Calu3 (cell line): Measurements from ENCODE around the gene CDKN2B-AS1. TPM values are rescaled to one million over a fixed set of nuclear protein-coding genes. Genes with fewer than 3 reads are reported as not detected.

Experiments used
- BruUV-seq: library from RNA; stranded (reverse); fragments of 400-500 nt; replicated peaks from 2 replicates; lab custom pipeline; 2021; lab: Mats Ljungman, UMichigan
- CTCF ChIA-PET: fragments of 300-600 bp; sonication (Branson Sonifier 250); formaldehyde crosslinking; loops from one replicate; lab custom pipeline; 2022; ENCODE audit warnings: antibody characterized with exemption; lab: Charles Lee
- DNase-seq: peaks from one replicate; pipeline ENCODE4 v3.0.0; 2022
- H3K27ac Mint-ChIP-seq: one replicate; pipeline ENCODE4 v1.8.0; 2022; ENCODE audit warnings: mixed read lengths; ENCODE audit not compliant: unreplicated experiment
- H3K27me3 Mint-ChIP-seq: one replicate; pipeline ENCODE4 v1.8.0; 2022; ENCODE audit warnings: mixed read lengths; ENCODE audit not compliant: unreplicated experiment
- H3K36me3 Mint-ChIP-seq: one replicate; pipeline ENCODE4 v1.8.0; 2022; ENCODE audit warnings: mild to moderate bottlenecking, moderate library complexity, mixed read lengths; ENCODE audit not compliant: insufficient read depth, unreplicated experiment
- H3K4me1 Mint-ChIP-seq: one replicate; pipeline ENCODE4 v1.8.0; 2022; ENCODE audit warnings: mild to moderate bottlenecking, low read depth, mixed read lengths; ENCODE audit not compliant: unreplicated experiment
- H3K4me3 Mint-ChIP-seq: one replicate; pipeline ENCODE4 v1.8.0; 2022; ENCODE audit warnings: mild to moderate bottlenecking, low read depth, moderate library complexity, mixed read lengths; ENCODE audit not compliant: unreplicated experiment
- H3K9me3 Mint-ChIP-seq: one replicate; pipeline ENCODE4 v1.8.0; 2022; ENCODE audit warnings: low read depth, mixed read lengths; ENCODE audit not compliant: unreplicated experiment
- CTCF ChIP-seq: fragments of 200-600 bp; IDR thresholded peaks from one replicate; pipeline ENCODE4 v1.8.0; 2022; ENCODE audit warnings: antibody characterized with exemption; ENCODE audit not compliant: unreplicated experiment
- intact Hi-C: fragments of 100-400 bp; cut with micrococcal nuclease; formaldehyde crosslinking; loops from one replicate; pipeline ENCODE4 v1.10.0; 2022; ENCODE audit not compliant: unreplicated experiment
- total RNA-seq: library from RNA; stranded (reverse); gene quantifications from 2 replicates; pipeline ENCODE4 v1.2.3, GENCODE V29; 2022

CDKN2B-AS1 gene
- total RNA-seq, 1 experiment from 2014 or later: 8.9 TPM

GRCh38 chr9:22129633-22130032 lies 135.0 kb downstream of the CDKN2B-AS1 start:
- H3K9me3 Mint-ChIP-seq: no peaks in the 10 kb centered on the region
- TF ChIP-seq CTCF: no peak
- peaks cover 29% of the 10 kb centered on the region for H3K4me1 Mint-ChIP-seq
- intact Hi-C loops: loop anchor here (2.0 kb wide), 1 partner anchor 13 kb away; no protein-coding TSS in a partner anchor
- DNase-seq: no peak
- no peak overlapping the region for H3K27ac Mint-ChIP-seq
- no peaks in the 10 kb centered on the region for H3K27me3 Mint-ChIP-seq
- BruUV-seq: no TSS peak
- H3K4me3 Mint-ChIP-seq: no peak overlapping the region
- no peaks in the 10 kb centered on the region for H3K36me3 Mint-ChIP-seq
- CTCF ChIA-PET: interaction anchor here (0.7 kb wide), 1 partner anchor 12 kb away, joined by 3 read pairs; no protein-coding TSS in a partner anchor

- H3K27ac Mint-ChIP-seq: no peak overlapping the region
- H3K4me1 Mint-ChIP-seq: peaks cover 22% of the 10 kb centered on the region
- CTCF ChIA-PET: interaction anchor here (1.2 kb wide), 1 partner anchor 10 kb away, joined by 3 read pairs; no protein-coding TSS in a partner anchor
- BruUV-seq: no TSS peak
- H3K9me3 Mint-ChIP-seq: no peaks in the 10 kb centered on the region
- no peak for DNase-seq
- H3K36me3 Mint-ChIP-seq: no peaks in the 10 kb centered on the region
- intact Hi-C loops: no loop called here
- no peak overlapping the region for H3K4me3 Mint-ChIP-seq
- TF ChIP-seq CTCF: no peak
- H3K27me3 Mint-ChIP-seq: no peaks in the 10 kb centered on the region
These were observed 137.2 kb downstream of the CDKN2B-AS1 start for GRCh38 chr9:22131817-22132216.

GRCh38 chr9:22134390-22134789 lies 139.8 kb downstream of the CDKN2B-AS1 start:
- intact Hi-C loops: no loop called here
- DNase-seq: no peak

GRCh38 chr9:22136461-22137096 lies 142.0 kb downstream of the CDKN2B-AS1 start:
- peaks cover 3% of the 10 kb centered on the region for H3K9me3 Mint-ChIP-seq
- CTCF ChIA-PET: no interaction called here

More at GRCh38 chr9:22134390-22134789, 139.8 kb downstream of the CDKN2B-AS1 start:
- H3K27ac Mint-ChIP-seq: no peak overlapping the region
- H3K27me3 Mint-ChIP-seq: no peaks in the 10 kb centered on the region
- H3K36me3 Mint-ChIP-seq: no peaks in the 10 kb centered on the region
- H3K9me3 Mint-ChIP-seq: peaks cover 3% of the 10 kb centered on the region
- H3K4me1 Mint-ChIP-seq: peaks cover 9% of the 10 kb centered on the region
- BruUV-seq: no TSS peak
- CTCF ChIA-PET: interaction anchor here (0.9 kb wide), 1 partner anchor 8 kb away, joined by 3 read pairs; no protein-coding TSS in a partner anchor
- TF ChIP-seq CTCF: no peak
- H3K4me3 Mint-ChIP-seq: no peak overlapping the region

More at GRCh38 chr9:22136461-22137096, 142.0 kb downstream of the CDKN2B-AS1 start:
- H3K4me3 Mint-ChIP-seq: no peak overlapping the region
- no peak overlapping the region for H3K27ac Mint-ChIP-seq
- no TSS peak for BruUV-seq
- H3K27me3 Mint-ChIP-seq: no peaks in the 10 kb centered on the region
- no peaks in the 10 kb centered on the region for H3K36me3 Mint-ChIP-seq
- intact Hi-C loops: no loop called here
- TF ChIP-seq CTCF: no peak
- H3K4me1 Mint-ChIP-seq: peaks cover 5% of the 10 kb centered on the region
- no peak for DNase-seq
